Uterus (tissue), 2 donors: Measurements from ENCODE around the gene GAPT.

ENCODE experiments used
- POLR2A ChIP-seq, 2 donors: fragments of 450-650 bp; IDR thresholded peaks; one replicate each; pipeline ENCODE4 v1.6.1; 2016; ENCODE audit warnings: antibody characterized with exemption in 2 of 2, mild to moderate bottlenecking in 1 of 2, moderate library complexity in 1 of 2
- TF ChIP-seq, protein P1 (sequence below), 4 experiments: fragments of 200-600 bp in 2 of 4; fragments of 450-650 bp in 2 of 4; sonication (generic) in 2 of 4; IDR thresholded peaks; one replicate each; pipeline ENCODE4 v1.5.1; 2016 to 2019; ENCODE audit warnings: antibody characterized with exemption in 4 of 4, mild to moderate bottlenecking in 2 of 4, moderate library complexity in 1 of 4

GRCh38 chr5:58486290-58486689 lies 4.9 kb upstream of the GAPT start:
- TF ChIP-seq, protein P1, sequence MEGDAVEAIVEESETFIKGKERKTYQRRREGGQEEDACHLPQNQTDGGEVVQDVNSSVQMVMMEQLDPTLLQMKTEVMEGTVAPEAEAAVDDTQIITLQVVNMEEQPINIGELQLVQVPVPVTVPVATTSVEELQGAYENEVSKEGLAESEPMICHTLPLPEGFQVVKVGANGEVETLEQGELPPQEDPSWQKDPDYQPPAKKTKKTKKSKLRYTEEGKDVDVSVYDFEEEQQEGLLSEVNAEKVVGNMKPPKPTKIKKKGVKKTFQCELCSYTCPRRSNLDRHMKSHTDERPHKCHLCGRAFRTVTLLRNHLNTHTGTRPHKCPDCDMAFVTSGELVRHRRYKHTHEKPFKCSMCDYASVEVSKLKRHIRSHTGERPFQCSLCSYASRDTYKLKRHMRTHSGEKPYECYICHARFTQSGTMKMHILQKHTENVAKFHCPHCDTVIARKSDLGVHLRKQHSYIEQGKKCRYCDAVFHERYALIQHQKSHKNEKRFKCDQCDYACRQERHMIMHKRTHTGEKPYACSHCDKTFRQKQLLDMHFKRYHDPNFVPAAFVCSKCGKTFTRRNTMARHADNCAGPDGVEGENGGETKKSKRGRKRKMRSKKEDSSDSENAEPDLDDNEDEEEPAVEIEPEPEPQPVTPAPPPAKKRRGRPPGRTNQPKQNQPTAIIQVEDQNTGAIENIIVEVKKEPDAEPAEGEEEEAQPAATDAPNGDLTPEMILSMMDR (IDR thresholded peaks at IDR 0.05) = no peak
- TF ChIP-seq POLR2A (IDR thresholded peaks at IDR 0.05) = no peak
